GM19372 (cell line): ENCODE data around the gene HSF2BP.
"Not testable (repeated sequence)": the region's sequence is repeated elsewhere in the genome, so short reads cannot be mapped to it uniquely, and the experiment has no call there.

Experiments
- ATAC-seq: cut with Tn5 transposase; IDR thresholded peaks from one replicate; pipeline ENCODE4 v1.9.1; 2021; ENCODE audit warnings: mild to moderate bottlenecking, low read depth, moderate library complexity; ENCODE audit not compliant: unreplicated experiment

Gene HSF2BP

DNA sequence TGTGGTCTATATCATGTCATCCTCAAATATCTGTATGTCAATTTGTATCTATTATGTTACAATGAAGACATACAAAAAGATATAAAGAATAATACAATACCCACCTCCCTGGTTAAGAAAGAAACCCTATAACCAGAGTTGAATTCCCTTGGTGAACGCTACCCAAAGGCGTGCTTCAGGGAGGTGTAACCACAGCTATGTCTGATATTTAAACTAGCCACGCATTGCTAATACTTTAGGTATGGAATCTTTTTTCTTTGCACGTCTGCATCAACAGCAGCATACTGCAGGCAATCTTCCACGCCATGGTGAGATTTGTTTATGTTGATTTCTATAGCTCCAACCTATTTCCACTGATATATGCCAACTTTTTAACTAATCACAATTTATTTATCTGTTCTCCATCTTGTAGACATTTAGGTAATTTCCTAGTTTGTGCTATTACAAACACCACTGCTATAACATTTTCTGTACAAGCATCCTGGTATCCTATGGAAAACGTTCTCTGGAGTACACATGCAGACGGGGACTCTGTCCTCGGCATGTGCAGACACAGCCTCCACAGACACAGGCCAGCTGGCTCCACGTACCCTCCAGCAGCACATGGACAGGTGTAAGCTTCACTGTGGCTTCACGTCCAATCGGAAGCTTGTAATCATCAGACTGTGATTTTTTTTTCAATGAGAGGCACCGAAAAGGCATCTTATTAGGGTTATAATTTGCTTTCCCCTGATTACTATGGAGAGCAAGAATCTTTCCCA lies 58.5 kb downstream of the HSF2BP start:
- ATAC-seq: no peak

- ATAC-seq: no peak
Observed at GRCh38 chr21:43599728-43600127, 59.6 kb downstream of the HSF2BP start.

DNA sequence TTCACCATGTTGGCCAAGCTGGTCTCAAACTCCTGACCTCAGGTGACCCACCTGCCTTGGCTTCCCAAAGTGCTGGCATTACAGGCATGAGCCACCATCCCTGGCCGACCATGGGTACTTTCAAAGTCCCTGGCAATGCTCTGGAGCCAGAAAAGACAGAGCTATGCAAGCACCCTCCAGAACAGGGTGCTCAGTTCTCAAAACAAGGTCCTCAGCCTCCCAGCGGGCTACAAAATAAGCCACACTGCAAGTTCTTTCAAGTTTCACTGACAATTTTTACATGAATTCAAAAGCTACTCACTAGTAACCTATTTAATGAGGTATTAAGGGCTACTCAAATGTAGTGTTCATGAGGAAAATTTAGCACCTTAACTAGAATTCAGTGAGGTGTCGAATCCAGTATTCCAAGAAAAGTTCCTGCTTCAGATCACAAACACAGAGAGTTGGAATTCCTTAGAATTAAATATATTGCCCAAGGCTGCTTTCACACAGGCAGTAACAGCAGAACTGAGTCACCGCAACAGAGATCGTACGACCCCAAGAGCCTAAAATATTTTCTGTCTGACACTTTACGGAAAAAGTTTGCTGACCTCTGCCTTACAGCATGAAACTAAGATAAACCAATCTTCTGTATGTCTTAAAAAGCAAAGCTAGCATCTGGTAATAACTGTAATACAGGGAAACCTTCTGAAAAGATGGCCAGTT lies 60.7 kb downstream of the HSF2BP start:
- ATAC-seq: no peak

GRCh38 chr21:43597540-43598250 lies 61.6 kb downstream of the HSF2BP start:
- no peak for ATAC-seq

GRCh38 chr21:43597052-43597451 lies 62.2 kb downstream of the HSF2BP start:
- ATAC-seq: no peak

DNA sequence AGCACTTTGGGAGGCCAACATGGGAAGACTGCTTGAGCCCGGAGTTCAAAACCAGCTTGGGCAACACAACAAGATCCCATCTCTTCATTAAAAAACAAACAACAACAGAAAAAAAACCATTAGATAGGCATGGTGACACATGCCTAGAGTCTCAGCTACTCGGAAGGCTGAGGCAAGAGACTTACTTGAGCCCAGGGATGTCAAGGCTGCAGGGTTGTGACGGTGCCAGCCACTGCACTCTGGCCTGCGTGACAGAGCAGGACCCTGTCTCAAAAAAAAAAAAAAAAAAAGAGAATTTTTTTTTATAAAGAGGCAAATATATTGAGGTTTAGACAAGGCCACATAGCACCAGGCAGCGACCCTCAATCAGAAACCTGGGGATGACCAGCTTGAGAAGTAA lies 62.7 kb downstream of the HSF2BP start:
- no peak for ATAC-seq

DNA sequence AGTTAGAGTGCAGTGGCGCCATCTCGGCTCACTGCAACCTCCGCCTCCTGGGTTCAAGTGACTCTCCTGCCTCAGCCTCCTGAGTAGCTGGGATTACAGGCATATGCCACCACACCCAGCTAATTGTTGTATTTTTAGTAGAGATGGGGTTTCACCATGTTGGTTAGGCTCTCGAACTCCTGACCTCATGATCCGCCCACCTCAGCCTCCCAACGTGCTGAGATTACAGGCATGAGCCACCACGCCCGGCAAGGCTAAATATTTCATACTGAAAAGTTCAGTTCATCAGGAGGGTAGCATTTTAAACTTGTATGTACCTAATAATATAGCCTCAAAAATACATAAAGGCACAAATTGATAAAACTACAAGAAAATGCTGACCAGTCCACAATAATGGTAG lies 63.5 kb downstream of the HSF2BP start:
- not testable (repeated sequence) for ATAC-seq

DNA sequence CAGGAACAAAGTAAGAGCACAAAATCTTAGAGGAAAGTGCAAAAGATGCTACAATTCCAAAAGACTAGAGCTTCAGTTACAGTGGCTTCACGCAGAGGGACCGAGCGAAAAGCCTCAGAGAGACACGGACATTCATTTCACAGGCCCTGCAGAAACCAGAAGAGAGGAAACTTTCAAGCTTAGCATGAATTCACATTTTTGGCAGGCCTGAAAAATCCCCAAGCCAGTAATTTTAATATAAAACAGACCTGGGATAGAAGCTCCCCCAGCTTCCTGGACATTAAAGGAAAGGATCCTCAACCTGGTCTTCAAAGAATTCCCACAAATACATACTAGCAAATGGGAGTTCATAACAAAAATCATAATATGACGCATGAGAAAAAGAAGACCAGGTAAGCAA lies 66.2 kb downstream of the HSF2BP start:
- ATAC-seq: no peak

DNA sequence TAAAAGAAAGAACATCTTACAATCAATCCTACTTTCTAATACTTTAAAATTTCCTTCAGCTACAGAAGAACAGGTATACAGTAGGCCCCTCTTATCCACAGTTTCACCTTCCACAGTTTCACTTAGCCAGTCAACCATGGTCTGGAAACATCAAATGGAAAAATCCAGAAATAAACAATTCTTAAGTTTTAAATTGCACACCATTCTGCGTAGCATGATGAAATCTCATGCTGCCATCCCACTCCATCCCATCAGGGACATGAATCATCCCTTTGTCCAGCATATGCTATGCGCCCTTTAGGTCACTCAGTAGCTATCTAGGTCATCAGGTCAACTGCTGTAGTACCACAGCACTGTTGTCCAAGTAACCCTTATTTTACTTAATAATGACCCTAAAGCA lies 67.7 kb downstream of the HSF2BP start:
- ATAC-seq: no peak

DNA sequence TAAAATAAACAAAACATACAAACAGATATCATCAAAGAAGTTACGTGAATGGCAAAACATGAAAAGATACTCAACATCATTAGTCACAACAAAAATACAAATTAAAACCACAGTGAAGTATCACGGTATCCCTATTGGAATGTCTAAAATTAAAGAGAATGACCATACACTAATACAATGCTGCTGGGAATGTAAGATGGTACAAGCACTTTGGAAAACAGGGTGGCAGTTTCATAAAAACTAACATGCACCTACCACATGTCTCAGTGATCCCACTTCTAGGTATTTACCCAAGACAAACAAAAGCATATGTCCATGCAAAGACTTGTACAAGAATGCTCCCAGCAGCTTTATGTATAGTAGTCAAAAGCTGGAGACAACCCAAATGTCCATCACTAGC lies 69.1 kb downstream of the HSF2BP start:
- ATAC-seq: no peak

- no peak for ATAC-seq
Observed at GRCh38 chr21:43588957-43589356, 70.3 kb downstream of the HSF2BP start.

GRCh38 chr21:43585924-43586413 lies 73.3 kb downstream of the HSF2BP start:
- no peak for ATAC-seq

- no peak for ATAC-seq
Observed at GRCh38 chr21:43585514-43585913, 73.8 kb downstream of the HSF2BP start.

GRCh38 chr21:43581453-43581852 lies 77.8 kb downstream of the HSF2BP start:
- ATAC-seq: no peak

DNA sequence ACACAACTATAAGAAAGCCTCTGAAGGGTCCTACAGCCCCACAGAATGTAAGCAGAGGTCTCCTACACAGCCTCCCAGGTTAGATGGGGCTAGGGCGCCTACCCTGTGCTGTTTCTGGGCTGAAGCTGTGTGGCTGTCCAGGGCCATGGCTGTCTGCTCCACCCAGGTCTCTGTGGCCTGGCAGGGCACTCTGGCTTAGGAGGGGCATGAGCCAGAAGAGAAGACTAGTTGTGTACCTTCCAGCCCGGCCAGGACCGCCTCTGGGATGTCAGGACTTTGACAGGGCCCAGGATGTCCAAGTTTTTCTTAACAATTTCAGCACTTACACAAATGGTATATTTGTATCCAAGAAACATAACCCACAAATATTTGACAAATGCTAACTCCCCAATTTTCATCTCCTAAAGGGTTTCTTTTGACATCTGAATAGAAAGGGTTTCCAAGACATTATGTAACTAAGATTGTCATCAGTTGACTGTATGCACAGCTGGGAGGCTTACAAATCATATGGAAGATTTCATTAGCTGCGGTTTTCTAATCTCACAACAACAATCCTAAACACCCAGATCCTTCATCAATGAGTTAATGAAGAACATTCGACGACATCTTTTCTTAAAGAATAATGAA lies 80.5 kb downstream of the HSF2BP start:
- ATAC-seq: no peak

DNA sequence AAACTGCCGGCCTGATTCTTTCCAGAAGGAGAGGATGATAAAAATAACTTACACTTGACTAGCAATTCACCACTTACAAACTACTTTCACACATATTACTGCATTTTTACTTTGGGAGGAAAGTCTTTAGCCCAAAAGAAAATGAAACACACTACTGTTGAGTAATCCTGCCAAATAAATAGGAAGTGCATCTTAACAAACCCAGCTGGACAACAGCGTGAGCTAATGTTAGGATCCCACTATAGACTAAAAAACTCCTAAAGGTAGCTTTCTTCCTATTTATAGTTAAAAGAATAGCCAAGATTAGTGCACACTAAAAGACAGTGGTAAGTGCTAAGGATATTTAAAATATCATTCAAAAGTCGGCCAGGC lies 83.8 kb downstream of the HSF2BP start:
- no peak for ATAC-seq

DNA sequence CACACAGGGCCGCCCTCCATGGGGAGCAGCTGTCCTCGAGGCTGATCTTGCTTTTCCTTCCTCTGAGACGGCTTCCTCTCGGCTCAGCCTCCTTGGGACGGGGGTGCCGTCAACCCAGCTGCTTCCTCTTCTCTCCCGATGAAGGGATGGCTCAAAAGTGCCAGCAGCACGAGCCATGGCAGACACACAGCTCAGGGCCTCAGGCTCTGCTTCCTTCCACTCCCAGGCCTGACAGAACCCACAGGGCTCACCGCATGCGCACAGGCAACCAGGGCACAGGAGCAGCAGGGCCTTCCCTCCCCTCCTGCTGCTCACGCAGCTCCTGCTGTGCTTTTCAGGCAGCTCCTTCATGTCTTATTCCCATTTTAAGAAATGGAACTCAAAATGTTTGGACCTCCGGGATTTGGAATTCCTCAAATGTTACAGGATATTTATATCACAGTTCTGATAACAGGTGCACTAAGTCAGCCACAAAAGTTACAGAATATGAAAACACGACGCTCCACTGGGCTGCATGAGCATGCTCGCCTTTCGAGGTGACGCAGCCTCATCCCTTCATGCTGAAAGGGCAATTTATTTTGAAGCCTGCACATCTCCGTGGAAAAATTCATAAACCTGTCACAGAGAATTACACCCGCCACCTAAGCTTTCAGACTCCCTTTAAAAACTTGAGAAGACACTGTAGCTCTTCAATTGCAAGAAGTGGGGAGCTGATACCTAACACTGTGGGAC lies 84.4 kb downstream of the HSF2BP start:
- ATAC-seq: no peak

- ATAC-seq: no peak
Observed at GRCh38 chr21:43573921-43574320, 85.4 kb downstream of the HSF2BP start.

DNA sequence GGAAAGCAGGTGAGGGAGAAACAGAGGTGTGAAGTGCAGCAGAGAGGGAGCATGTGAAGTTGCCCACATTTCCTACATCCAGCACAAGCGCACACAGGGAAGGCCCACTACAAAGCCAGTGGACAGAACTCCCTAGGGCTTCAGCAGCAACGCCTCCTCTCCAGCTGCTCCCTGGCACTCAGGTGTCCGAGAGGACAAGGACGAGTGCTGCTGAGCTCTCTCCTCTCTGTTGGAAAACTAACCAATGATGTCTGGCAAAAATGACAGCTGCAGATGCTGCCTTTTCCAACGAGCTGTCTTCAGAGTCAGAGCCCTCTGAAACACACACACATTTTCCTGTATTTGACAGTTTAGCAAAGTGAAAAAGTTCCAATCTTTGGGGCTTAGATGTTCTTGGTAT lies 86.8 kb downstream of the HSF2BP start:
- ATAC-seq: no peak

DNA sequence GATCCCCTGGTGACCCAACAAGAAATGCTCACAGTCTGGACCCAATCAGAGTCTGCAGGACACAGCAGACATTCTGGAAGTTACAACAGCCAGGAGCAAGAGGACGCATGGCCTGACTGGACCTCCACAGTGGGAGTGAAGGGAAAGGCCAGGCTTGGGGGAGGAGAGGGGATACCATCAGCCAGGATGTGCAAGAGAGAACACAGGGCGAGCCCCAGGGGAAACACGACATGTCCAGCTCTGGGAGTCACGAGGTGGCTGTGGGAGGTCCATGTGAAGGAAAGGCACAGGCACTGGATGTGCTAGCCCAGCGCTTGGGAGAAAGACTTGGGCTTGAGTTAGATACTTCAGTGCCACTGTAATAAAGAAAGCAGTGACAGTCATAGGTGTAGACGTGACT lies 87.3 kb downstream of the HSF2BP start:
- ATAC-seq: no peak
